Measurements from ENCODE around the gene OR10H2. TPM values are rescaled to one million over a fixed set of nuclear protein-coding genes. Genes with fewer than 3 reads are reported as not detected.

Gene OR10H2
- total RNA-seq, 1 experiment from 2014 or later: not detected

GRCh38 chr19:15740785-15741184 is 13.0 kb downstream of the OR10H2 start:
- Mint-ChIP-seq H3K36me3 (peaks cover 54% of the 10 kb centered on the region), H3K27ac (no peak overlapping the region), H3K27me3 (ENCODE audit: low read depth) (peaks cover 18% of the 10 kb centered on the region), H3K9me3 (peaks cover 69% of the 10 kb centered on the region), H3K4me1 (no peaks in the 10 kb centered on the region), H3K4me3 (no peak overlapping the region)
- DNase-seq (ENCODE audit: low spot score) (no peak), ATAC-seq (no peak)
- no peak for TF ChIP-seq TEAD4 (CRISPR knock-in tag; IDR thresholded peaks at IDR 0.05)
- no peak for TF ChIP-seq CTCF (IDR thresholded peaks at IDR 0.05)
- TF ChIP-seq HMGA2 (CRISPR knock-in tag; IDR thresholded peaks at IDR 0.05): no peak
- TF ChIP-seq E2F5 (CRISPR knock-in tag; IDR thresholded peaks at IDR 0.05): no peak
- ChIA-PET CTCF (no interaction called here), POLR2A (no interaction called here)

GRCh38 chr19:15748239-15748638 is 20.4 kb downstream of the OR10H2 start:
- Mint-ChIP-seq H3K4me3 (no peak overlapping the region), H3K27me3 (ENCODE audit: low read depth) (peaks cover 28% of the 10 kb centered on the region), H3K27ac (no peak overlapping the region), H3K9me3 (peaks cover 81% of the 10 kb centered on the region), H3K4me1 (no peaks in the 10 kb centered on the region), H3K36me3 (peaks cover 47% of the 10 kb centered on the region)
- DNase-seq (ENCODE audit: low spot score): no peak
- ChIA-PET POLR2A (no interaction called here), CTCF (interaction anchor here (1.0 kb wide), 1 partner anchor 293 kb away, joined by 3 read pairs; no protein-coding TSS in a partner anchor)
- no peak for ATAC-seq
- TF ChIP-seq CTCF (IDR thresholded peaks at IDR 0.05): no peak
- TF ChIP-seq ATF6 (CRISPR knock-in tag; IDR thresholded peaks at IDR 0.05): no peak
- no peak for TF ChIP-seq AR (CRISPR knock-in tag; IDR thresholded peaks at IDR 0.05)
- no peak for TF ChIP-seq RORB (CRISPR knock-in tag; IDR thresholded peaks at IDR 0.05)
- TF ChIP-seq, protein P1, sequence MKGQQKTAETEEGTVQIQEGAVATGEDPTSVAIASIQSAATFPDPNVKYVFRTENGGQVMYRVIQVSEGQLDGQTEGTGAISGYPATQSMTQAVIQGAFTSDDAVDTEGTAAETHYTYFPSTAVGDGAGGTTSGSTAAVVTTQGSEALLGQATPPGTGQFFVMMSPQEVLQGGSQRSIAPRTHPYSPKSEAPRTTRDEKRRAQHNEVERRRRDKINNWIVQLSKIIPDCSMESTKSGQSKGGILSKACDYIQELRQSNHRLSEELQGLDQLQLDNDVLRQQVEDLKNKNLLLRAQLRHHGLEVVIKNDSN (CRISPR knock-in tag; IDR thresholded peaks at IDR 0.05): no peak
- no peak for TF ChIP-seq IRF2 (CRISPR knock-in tag; IDR thresholded peaks at IDR 0.05; ENCODE audit: borderline replicate concordance, low read depth)
- no peak for TF ChIP-seq TP53 (CRISPR knock-in tag; IDR thresholded peaks at IDR 0.05)
- no peak for TF ChIP-seq ATF3 (CRISPR knock-in tag; conservative IDR thresholded peaks at IDR 0.05)
- TF ChIP-seq ZBTB21 (CRISPR knock-in tag; IDR thresholded peaks at IDR 0.05; ENCODE audit: borderline replicate concordance): no peak
- TF ChIP-seq STAT6 (CRISPR knock-in tag; conservative IDR thresholded peaks at IDR 0.05; ENCODE audit: low read depth): no peak
- TF ChIP-seq IRF1 (CRISPR knock-in tag; IDR thresholded peaks at IDR 0.05): no peak
- TF ChIP-seq, protein P2, sequence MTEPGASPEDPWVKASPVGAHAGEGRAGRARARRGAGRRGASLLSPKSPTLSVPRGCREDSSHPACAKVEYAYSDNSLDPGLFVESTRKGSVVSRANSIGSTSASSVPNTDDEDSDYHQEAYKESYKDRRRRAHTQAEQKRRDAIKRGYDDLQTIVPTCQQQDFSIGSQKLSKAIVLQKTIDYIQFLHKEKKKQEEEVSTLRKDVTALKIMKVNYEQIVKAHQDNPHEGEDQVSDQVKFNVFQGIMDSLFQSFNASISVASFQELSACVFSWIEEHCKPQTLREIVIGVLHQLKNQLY (CRISPR knock-in tag; IDR thresholded peaks at IDR 0.05): no peak
- TF ChIP-seq NFATC4 (CRISPR knock-in tag; IDR thresholded peaks at IDR 0.05): no peak
- TF ChIP-seq, protein P3, sequence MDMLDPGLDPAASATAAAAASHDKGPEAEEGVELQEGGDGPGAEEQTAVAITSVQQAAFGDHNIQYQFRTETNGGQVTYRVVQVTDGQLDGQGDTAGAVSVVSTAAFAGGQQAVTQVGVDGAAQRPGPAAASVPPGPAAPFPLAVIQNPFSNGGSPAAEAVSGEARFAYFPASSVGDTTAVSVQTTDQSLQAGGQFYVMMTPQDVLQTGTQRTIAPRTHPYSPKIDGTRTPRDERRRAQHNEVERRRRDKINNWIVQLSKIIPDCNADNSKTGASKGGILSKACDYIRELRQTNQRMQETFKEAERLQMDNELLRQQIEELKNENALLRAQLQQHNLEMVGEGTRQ (CRISPR knock-in tag; IDR thresholded peaks at IDR 0.05): no peak
